ENCODE results near the gene ECE2.

- TF ChIP-seq, protein P1, sequence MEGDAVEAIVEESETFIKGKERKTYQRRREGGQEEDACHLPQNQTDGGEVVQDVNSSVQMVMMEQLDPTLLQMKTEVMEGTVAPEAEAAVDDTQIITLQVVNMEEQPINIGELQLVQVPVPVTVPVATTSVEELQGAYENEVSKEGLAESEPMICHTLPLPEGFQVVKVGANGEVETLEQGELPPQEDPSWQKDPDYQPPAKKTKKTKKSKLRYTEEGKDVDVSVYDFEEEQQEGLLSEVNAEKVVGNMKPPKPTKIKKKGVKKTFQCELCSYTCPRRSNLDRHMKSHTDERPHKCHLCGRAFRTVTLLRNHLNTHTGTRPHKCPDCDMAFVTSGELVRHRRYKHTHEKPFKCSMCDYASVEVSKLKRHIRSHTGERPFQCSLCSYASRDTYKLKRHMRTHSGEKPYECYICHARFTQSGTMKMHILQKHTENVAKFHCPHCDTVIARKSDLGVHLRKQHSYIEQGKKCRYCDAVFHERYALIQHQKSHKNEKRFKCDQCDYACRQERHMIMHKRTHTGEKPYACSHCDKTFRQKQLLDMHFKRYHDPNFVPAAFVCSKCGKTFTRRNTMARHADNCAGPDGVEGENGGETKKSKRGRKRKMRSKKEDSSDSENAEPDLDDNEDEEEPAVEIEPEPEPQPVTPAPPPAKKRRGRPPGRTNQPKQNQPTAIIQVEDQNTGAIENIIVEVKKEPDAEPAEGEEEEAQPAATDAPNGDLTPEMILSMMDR (IDR thresholded peaks at IDR 0.05), result no peak
- TF ChIP-seq POLR2A (IDR thresholded peaks at IDR 0.05), result no peak
Observed at GRCh38 chr3:184321666-184322065, 45.8 kb downstream of the ECE2 start.

Measured in right lobe of liver (tissue), 4 donors.